ENCODE data around the gene CD163L1.
A peak's percentile ranks its signal among the peaks of the same experiment; 100 is the strongest.
"Not testable (repeated sequence)": the region's sequence is repeated elsewhere in the genome, so short reads cannot be mapped to it uniquely, and the experiment has no call there.

Gene CD163L1

GRCh38 chr12:7441216-7441615 is 2.7 kb downstream of the CD163L1 start:
- TF ChIP-seq, protein P1, sequence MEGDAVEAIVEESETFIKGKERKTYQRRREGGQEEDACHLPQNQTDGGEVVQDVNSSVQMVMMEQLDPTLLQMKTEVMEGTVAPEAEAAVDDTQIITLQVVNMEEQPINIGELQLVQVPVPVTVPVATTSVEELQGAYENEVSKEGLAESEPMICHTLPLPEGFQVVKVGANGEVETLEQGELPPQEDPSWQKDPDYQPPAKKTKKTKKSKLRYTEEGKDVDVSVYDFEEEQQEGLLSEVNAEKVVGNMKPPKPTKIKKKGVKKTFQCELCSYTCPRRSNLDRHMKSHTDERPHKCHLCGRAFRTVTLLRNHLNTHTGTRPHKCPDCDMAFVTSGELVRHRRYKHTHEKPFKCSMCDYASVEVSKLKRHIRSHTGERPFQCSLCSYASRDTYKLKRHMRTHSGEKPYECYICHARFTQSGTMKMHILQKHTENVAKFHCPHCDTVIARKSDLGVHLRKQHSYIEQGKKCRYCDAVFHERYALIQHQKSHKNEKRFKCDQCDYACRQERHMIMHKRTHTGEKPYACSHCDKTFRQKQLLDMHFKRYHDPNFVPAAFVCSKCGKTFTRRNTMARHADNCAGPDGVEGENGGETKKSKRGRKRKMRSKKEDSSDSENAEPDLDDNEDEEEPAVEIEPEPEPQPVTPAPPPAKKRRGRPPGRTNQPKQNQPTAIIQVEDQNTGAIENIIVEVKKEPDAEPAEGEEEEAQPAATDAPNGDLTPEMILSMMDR (IDR thresholded peaks at IDR 0.05; ENCODE audit: insufficient read depth, low read depth, low read length, missing control alignments), result no peak
- no peak overlapping the region for H3K4me3 ChIP-seq (ENCODE audit: low read depth, low read length)
- DNase-seq (ENCODE audit: low read depth), result no peak

DNA sequence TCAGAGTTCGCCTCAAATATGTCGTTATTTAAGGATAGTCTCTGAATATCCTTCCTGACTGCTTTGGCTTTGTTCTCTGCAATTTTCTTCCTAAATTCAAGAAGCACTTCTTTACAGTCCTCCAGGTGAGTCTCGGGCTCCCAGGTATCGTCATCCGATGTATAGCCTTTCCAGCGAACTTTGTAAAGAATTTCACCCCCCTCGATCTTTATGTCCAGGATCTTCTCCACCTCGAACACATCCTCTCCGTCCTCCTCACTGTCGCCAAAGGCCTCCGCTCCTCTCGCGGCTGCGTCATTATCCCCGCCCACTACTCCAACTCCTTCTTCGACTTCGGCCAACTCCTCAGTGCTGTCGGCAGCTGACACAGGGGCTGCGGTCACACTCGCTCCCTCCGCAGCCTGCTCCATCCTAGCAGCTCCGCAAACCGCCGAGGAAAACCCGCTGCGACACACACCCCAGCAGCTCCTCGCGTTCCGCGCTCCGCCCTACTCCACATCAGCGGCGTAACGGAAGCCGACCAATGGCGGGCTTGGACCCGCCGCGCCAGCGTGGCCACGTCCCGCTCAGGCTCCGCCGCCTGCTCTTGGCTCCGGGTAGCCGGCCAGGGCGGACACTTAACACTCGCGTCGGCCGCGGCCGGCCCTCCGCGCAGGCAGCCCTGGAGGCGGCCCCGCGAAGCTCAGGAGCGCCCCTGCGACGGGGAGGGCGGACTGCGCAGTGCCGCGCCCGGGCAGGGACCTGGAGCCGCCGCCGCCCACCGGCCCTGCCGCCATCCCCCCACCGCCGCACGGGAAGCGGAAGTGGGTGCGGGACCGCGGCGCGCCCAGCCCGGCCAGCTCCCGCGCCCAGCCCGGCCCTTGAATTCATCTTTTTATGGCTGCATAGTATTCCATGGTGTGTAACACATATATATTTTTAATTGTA is 4.1 kb downstream of the CD163L1 start:
- DNase-seq (ENCODE audit: low read depth), result no peak
- TF ChIP-seq, protein P1 (IDR thresholded peaks at IDR 0.05; ENCODE audit: insufficient read depth, low read depth, low read length, missing control alignments), result no peak
- H3K4me3 ChIP-seq (ENCODE audit: low read depth, low read length), result no peak overlapping the region

- not testable (repeated sequence) for DNase-seq (ENCODE audit: low read depth); H3K4me3 ChIP-seq (ENCODE audit: low read depth, low read length)
These were observed 5.5 kb downstream of the CD163L1 start for GRCh38 chr12:7438291-7438995.

- not testable (repeated sequence) for H3K4me3 ChIP-seq (ENCODE audit: low read depth, low read length); DNase-seq (ENCODE audit: low read depth)
These were observed 6.5 kb downstream of the CD163L1 start for GRCh38 chr12:7437494-7437893.

DNA sequence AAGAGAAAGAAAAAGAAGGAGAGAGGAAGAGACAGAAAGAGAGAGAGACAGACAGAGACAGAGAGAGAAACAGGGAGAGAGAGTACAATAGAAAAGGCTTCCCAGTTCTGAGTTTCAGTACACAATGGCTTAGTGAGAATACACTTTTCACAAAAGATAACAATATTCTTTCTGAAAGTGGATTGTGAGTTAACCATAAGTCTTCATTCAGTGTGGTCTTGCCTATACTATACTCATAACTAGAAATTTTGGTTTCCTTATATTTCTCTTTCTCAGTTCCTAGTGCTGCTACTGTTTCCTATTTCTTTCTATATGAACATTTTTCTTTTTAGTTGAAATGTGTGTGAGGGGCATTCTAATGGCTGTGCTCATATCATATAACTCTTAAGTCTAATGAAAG is 9.3 kb downstream of the CD163L1 start:
- peak; percentile 3 for DNase-seq (ENCODE audit: low read depth)
- TF ChIP-seq, protein P1 (IDR thresholded peaks at IDR 0.05; ENCODE audit: insufficient read depth, low read depth, low read length, missing control alignments), result no peak
- H3K4me3 ChIP-seq (ENCODE audit: low read depth, low read length), result no peak overlapping the region

DNA sequence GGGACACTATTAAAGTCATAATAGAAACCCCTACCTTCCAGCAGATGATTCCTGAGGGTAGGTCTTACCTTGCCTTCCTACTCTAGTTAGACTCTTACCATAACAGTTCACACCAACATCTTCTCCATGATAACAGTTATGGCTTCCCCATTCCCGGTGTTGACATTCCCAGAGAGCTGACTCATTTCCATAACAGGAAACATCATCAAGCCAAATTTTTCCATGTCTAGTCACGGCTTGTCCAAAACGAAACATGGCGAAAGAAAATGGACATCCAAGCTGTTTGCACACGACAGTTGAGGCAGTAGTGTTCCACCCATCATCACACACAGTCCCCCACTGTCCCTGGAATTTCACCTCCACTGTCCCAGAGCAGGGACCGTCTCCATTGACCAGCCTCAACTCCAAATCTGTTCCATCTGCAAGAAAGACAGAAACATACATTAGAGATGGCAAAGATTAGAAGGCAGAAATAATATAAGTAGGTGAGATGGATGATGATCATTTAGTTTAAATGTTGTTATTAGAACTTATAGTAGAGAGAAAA is 10.6 kb downstream of the CD163L1 start:
- H3K4me3 ChIP-seq (ENCODE audit: low read depth, low read length), result no peak overlapping the region
- DNase-seq (ENCODE audit: low read depth), result no peak
- TF ChIP-seq, protein P1 (IDR thresholded peaks at IDR 0.05; ENCODE audit: insufficient read depth, low read depth, low read length, missing control alignments), result no peak

DNA sequence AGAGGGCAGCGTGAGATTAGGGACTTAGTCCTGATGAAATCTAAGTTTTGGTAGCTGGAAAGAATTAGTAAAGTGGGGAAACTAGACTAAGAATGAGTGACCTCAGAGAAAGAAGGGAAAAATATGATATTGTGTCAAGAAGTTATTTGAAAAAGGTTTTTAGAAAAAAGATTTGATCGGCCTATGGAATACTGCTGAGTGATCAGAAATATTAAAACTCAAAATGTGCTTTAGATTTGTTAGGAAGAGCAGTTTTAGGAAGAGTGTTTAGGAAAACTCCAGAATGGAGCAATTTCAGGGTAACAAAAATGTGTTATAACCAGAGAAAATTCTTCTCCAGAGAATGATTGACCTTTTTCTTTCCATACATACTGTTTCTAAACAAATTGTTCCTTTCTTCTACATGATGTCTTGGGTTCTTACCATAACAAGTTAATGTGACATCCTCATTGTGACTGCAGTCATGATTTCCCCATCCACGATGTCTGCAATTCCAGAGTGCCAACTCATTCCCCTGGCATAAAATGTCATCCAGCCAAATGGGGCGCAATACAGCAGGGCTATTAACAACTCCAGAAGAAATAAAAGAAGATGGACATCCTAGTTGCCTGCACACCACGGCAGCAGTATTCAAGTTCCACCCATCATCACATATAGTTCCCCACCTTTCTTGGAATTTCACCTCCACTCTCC is 11.8 kb downstream of the CD163L1 start:
- no peak overlapping the region for H3K4me3 ChIP-seq (ENCODE audit: low read depth, low read length)
- DNase-seq (ENCODE audit: low read depth), result no peak
- TF ChIP-seq, protein P1 (IDR thresholded peaks at IDR 0.05; ENCODE audit: insufficient read depth, low read depth, low read length, missing control alignments), result no peak
